Kidney epithelial cell (primary cell): Measurements from ENCODE around the gene ATAD3C. TPM values are rescaled to one million over a fixed set of nuclear protein-coding genes. Genes with fewer than 3 reads are reported as not detected.
"Not testable (repeated sequence)": the region's sequence is repeated elsewhere in the genome, so short reads cannot be mapped to it uniquely, and the experiment has no call there.

Experiments
- DNase-seq: peaks from one replicate; pipeline ENCODE4 v3.0.0-alpha.2; 2010; ENCODE audit warnings: low read depth
- H3K27me3 ChIP-seq: 2 replicates; pipeline ENCODE4 v1.6.0; 2011; ENCODE audit warnings: low read length; ENCODE audit not compliant: control insufficient read depth, insufficient read depth
- H3K36me3 ChIP-seq: 2 replicates; pipeline ENCODE4 v1.5.1; 2011; ENCODE audit warnings: low read length; ENCODE audit not compliant: control insufficient read depth, insufficient read depth
- H3K4me3 ChIP-seq: 2 replicates; pipeline ENCODE4 v1.5.1; 2011; ENCODE audit warnings: low read depth, mild to moderate bottlenecking, control low read depth, low read length
- total RNA-seq: library from RNA; depleted of rRNA; stranded (reverse); fragments of >200 nt; gene quantifications from 2 replicates; pipeline ENCODE4 v1.2.3, GENCODE V29; 2015
- TF ChIP-seq, protein P1 (sequence below): IDR thresholded peaks from 2 replicates; pipeline ENCODE4 v1.5.1; 2011; ENCODE audit warnings: mild to moderate bottlenecking, moderate library complexity, low read length, control low read depth, inconsistent platforms; ENCODE audit not compliant: insufficient read depth, poor library complexity, severe bottlenecking

ATAD3C gene
- total RNA-seq, 1 donor from 2014 or later, result 0.38 TPM

- Histone ChIP-seq H3K36me3 (no peaks in the 10 kb centered on the region), H3K4me3 (peak overlapping the region; percentile 28), H3K27me3 (peaks cover 4% of the 10 kb centered on the region)
- TF ChIP-seq, protein P1, sequence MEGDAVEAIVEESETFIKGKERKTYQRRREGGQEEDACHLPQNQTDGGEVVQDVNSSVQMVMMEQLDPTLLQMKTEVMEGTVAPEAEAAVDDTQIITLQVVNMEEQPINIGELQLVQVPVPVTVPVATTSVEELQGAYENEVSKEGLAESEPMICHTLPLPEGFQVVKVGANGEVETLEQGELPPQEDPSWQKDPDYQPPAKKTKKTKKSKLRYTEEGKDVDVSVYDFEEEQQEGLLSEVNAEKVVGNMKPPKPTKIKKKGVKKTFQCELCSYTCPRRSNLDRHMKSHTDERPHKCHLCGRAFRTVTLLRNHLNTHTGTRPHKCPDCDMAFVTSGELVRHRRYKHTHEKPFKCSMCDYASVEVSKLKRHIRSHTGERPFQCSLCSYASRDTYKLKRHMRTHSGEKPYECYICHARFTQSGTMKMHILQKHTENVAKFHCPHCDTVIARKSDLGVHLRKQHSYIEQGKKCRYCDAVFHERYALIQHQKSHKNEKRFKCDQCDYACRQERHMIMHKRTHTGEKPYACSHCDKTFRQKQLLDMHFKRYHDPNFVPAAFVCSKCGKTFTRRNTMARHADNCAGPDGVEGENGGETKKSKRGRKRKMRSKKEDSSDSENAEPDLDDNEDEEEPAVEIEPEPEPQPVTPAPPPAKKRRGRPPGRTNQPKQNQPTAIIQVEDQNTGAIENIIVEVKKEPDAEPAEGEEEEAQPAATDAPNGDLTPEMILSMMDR, result no peak
- no peak for DNase-seq
Observed at GRCh38 chr1:1427820-1428148, 21.7 kb upstream of the ATAD3C start.

GRCh38 chr1:1428174-1428573, 21.3 kb upstream of the ATAD3C start:
- TF ChIP-seq, protein P1, result no peak

DNA sequence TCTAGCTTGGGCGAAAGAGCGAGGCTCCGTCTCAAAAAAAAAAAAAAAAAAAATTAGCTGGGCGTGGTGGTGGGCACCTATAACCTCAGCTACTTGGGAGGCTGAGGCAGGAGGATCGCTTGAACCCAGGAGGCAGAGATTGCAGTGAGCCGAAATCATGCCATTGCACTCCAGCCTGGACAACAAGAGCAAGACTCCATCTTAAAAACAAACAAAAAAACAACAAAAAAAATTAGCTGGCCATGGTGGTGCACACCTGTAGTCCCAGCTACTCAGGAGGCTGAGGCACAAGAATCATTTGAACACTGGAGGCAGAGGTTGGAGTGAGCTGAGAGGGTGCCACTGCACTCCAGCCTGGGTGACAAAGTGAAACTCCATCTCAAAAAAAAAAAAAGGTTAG, 20.5 kb upstream of the ATAD3C start:
- not testable (repeated sequence) for H3K36me3 ChIP-seq, H3K4me3 ChIP-seq, H3K27me3 ChIP-seq, DNase-seq

More at GRCh38 chr1:1428174-1428573, 21.3 kb upstream of the ATAD3C start:
- peaks cover 4% of the 10 kb centered on the region for H3K27me3 ChIP-seq
- H3K4me3 ChIP-seq, result no peak overlapping the region
- no peak for DNase-seq
- no peaks in the 10 kb centered on the region for H3K36me3 ChIP-seq

DNA sequence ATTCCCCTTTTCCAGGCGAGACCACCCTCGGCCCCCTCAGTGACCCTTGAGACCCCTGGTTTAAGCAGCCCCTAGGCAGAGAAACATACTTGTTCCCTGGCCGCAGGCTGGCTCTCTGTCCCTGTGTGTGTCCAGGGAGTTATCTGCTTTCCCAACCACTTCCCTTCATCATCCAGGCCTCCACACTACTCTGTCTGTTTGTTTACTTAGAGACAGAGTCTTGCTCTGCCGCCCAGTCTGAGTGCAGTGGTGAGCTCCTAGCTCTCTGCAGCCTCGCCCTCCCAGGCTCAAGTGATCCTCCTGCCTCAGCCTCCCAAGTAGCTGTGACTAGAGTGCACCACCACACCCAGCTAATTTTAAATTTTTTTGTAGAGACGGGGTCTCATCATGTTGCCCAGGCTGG, 19.8 kb upstream of the ATAD3C start:
- TF ChIP-seq, protein P1, result no peak
- H3K36me3 ChIP-seq, result no peaks in the 10 kb centered on the region
- H3K27me3 ChIP-seq, result peaks cover 4% of the 10 kb centered on the region
- DNase-seq, result no peak
- H3K4me3 ChIP-seq, result no peak overlapping the region

GRCh38 chr1:1430114-1430982, 19.1 kb upstream of the ATAD3C start:
- Histone ChIP-seq H3K27me3 (peaks cover 4% of the 10 kb centered on the region), H3K4me3 (no peak overlapping the region)
- DNase-seq, result no peak

GRCh38 chr1:1430992-1431844, 18.3 kb upstream of the ATAD3C start:
- Histone ChIP-seq H3K36me3 (no peaks in the 10 kb centered on the region), H3K4me3 (no peak overlapping the region)
- no peak for DNase-seq

More at GRCh38 chr1:1430114-1430982, 19.1 kb upstream of the ATAD3C start:
- no peaks in the 10 kb centered on the region for H3K36me3 ChIP-seq
- TF ChIP-seq, protein P1, result no peak

More at GRCh38 chr1:1430992-1431844, 18.3 kb upstream of the ATAD3C start:
- no peaks in the 10 kb centered on the region for H3K27me3 ChIP-seq
- TF ChIP-seq, protein P1, result no peak
